K562 (cell line): ENCODE results near the gene YPEL3. TPM values are rescaled to one million over a fixed set of nuclear protein-coding genes. Genes with fewer than 3 reads are reported as not detected.
A peak's percentile ranks its signal among the peaks of the same experiment; 100 is the strongest.

Experiments used
- ARID2 ChIP-seq: fragments of 450-650 bp; IDR thresholded peaks from 2 replicates; pipeline ENCODE4 v1.6.1; 2017; ENCODE audit warnings: antibody characterized with exemption, mild to moderate bottlenecking
- ATF1 ChIP-seq, 2 experiments: fragments of 450-650 bp in 1 of 2; IDR thresholded peaks; 2 replicates each; pipeline ENCODE4 v1.6.1; 2016; ENCODE audit warnings: missing compliant biosample characterization in 1 of 2, missing genetic modification characterization in 1 of 2
- BRCA1 ChIP-seq, 2 experiments: fragments of 450-650 bp in 1 of 2; sonication (generic) in 1 of 2; formaldehyde crosslinking in 1 of 2; IDR thresholded peaks; 2 replicates each; pipeline versions ENCODE4 v1.5.0 to v1.6.1; 2017 to 2020; ENCODE audit warnings: mild to moderate bottlenecking in 1 of 2, missing genetic modification reagents in 1 of 2
- CCAR2 ChIP-seq: fragments of 200-400 bp; formaldehyde crosslinking; IDR thresholded peaks from 2 replicates; pipeline ENCODE4 v1.6.1; 2017; ENCODE audit warnings: mild to moderate bottlenecking, low read depth, low read length
- ETV6 ChIP-seq, 3 experiments: fragments of 150-350 bp in 1 of 3; sonication (generic) in 1 of 3; formaldehyde crosslinking in 1 of 3; IDR thresholded peaks; 2 replicates each; pipeline versions ENCODE4 v1.6.1 to v1.8.0; 2014 to 2022; ENCODE audit warnings: borderline replicate concordance in 2 of 3, low read depth in 2 of 3, antibody characterized with exemption in 1 of 3, low read length in 1 of 3, mild to moderate bottlenecking in 1 of 3, missing genetic modification reagents in 1 of 3
- MBD2 ChIP-seq: sonication (generic); IDR thresholded peaks from 2 replicates; pipeline ENCODE4 v1.6.1; 2016; ENCODE audit warnings: low read depth, borderline replicate concordance
- MED1 ChIP-seq: sonication (generic); formaldehyde crosslinking; IDR thresholded peaks from 2 replicates; pipeline ENCODE4 v1.8.1; 2023; ENCODE audit warnings: missing genetic modification reagents, borderline replicate concordance
- NRF1 ChIP-seq, 2 experiments: fragments of 450-650 bp; IDR thresholded peaks in 1 of 2; conservative IDR thresholded peaks in 1 of 2; 2 replicates each; pipeline ENCODE4 v1.6.1; 2014; ENCODE audit warnings: mild to moderate bottlenecking in 2 of 2
- POLR2AphosphoS2 ChIP-seq: IDR thresholded peaks from 2 replicates; pipeline ENCODE4 v1.6.1; 2012; ENCODE audit warnings: low read length, improper control_type of control experiment
- RBM39 ChIP-seq: fragments of 200-400 bp; formaldehyde crosslinking; optimal IDR thresholded peaks from 2 replicates; pipeline ENCODE3; 2018; ENCODE audit warnings: low read depth, low read length
- TBP ChIP-seq: optimal IDR thresholded peaks from 2 replicates; pipeline ENCODE3; 2011; ENCODE audit warnings: low read depth, low read length, improper control_type of control experiment
- ZC3H4 ChIP-seq: sonication (generic); formaldehyde crosslinking; IDR thresholded peaks from 2 replicates; pipeline ENCODE4 v1.9.0; 2021; ENCODE audit warnings: missing genetic modification reagents, borderline replicate concordance
- ZEB2 ChIP-seq: fragments of 450-650 bp; IDR thresholded peaks from 2 replicates; pipeline ENCODE4 v1.6.1; 2016
- ZNF507 ChIP-seq: conservative IDR thresholded peaks from 2 replicates; pipeline ENCODE4 v1.6.1; 2017; ENCODE audit warnings: missing genetic modification characterization, missing compliant biosample characterization
- ZNF589 ChIP-seq: fragments of 200-800 bp; sonication (Bioruptor generic); IDR thresholded peaks from 2 replicates; pipeline ENCODE4 v1.6.1; 2016; ENCODE audit warnings: low read depth, missing genetic modification characterization, missing compliant biosample characterization
- polyA plus RNA-seq, 8 experiments: library from polyadenylated mRNA; depleted of rRNA in 4 of 8; stranded (reverse) in 5 of 8; unstranded in 3 of 8; fragments of >200 nt; fragmentation: Nextera tagmentation in 2 of 8; fragmentation: Illumina TruSeq in 1 of 8; extraction: Ambion mirVana in 2 of 8; extraction: Trizol in 1 of 8; gene quantifications; 2 replicates each; pipeline versions ENCODE4 v1.2.1 to v1.2.3, GENCODE V29; 2011 to 2014; ENCODE audit warnings: inconsistent platforms in 1 of 8, missing spikeins in 1 of 8
- total RNA-seq, 7 experiments: library from RNA; depleted of rRNA in 6 of 7; stranded (reverse); fragments of >200 nt in 6 of 7; fragmentation: Illumina TruSeq in 2 of 7; extraction: Trizol in 2 of 7; gene quantifications; 2 replicates each; pipeline versions ENCODE4 v1.2.1 to v1.2.3, GENCODE V29; 2011 to 2021; ENCODE audit warnings: low replicate concordance in 1 of 7
- TF ChIP-seq, protein P1 (sequence below): fragments of 250-450 bp; sonication (Bioruptor Pico); IDR thresholded peaks from 2 replicates; pipeline ENCODE4 v1.8.0; 2022; ENCODE audit warnings: moderate library complexity, mild to moderate bottlenecking, inconsistent platforms
- TF ChIP-seq, protein P2 (sequence below), 2 experiments: fragments of 450-650 bp in 1 of 2; sonication (generic) in 1 of 2; formaldehyde crosslinking in 1 of 2; IDR thresholded peaks; 2 replicates each; pipeline versions ENCODE4 v1.7.1 to v1.9.0; 2016 to 2022; ENCODE audit warnings: inconsistent platforms in 1 of 2, mild to moderate bottlenecking in 1 of 2, missing genetic modification reagents in 1 of 2

The YPEL3 gene
- total and polyA plus RNA-seq, 9 of the 15 experiments (the other 6 are each of a cell fraction or from before 2014, with no cell fraction given), result 0.41 to 15.0 (median 2.9) TPM

- TF ChIP-seq MED1 (CRISPR knock-in tag) (0 out of 2 replicates have a peak, but pooled peaks have one; percentile 73), ZNF589 (CRISPR knock-in tag) (0 out of 2 replicates have a peak, but pooled peaks have one; percentile 36), BRCA1 (IDR thresholded peaks at IDR 0.05) (no peak), BRCA1 (CRISPR knock-in tag; IDR thresholded peaks at IDR 0.05) (no peak), ZEB2 (no peak), ETV6 (IDR thresholded peaks at IDR 0.05; ENCODE audit: borderline replicate concordance in 1 of 2, low read depth in 2 of 2, low read length in 1 of 2) (peak in 1 of 2 experiments; percentile 89; a peak in 2 of 4 replicates), ETV6 (CRISPR knock-in tag; IDR thresholded peaks at IDR 0.05; ENCODE audit: borderline replicate concordance) (no peak), CCAR2 (no peak), TBP (peak; percentile 86), POLR2AphosphoS2 (peak; percentile 95), ZNF507 (tag) (no peak), MBD2 (peak; percentile 86; the same call in 1 of the 2 replicates), ARID2 (no peak), ZC3H4 (CRISPR knock-in tag) (0 out of 2 replicates have a peak, but pooled peaks have one; percentile 90), ATF1 (CRISPR knock-in tag; IDR thresholded peaks at IDR 0.05) (peak; percentile 28; the same call in 1 of the 2 replicates), ATF1 (tag; IDR thresholded peaks at IDR 0.05) (peak; percentile 91), NRF1 (conservative IDR thresholded peaks at IDR 0.05 in 1 of 2, IDR thresholded peaks at IDR 0.05 in 1 of 2) (peak; percentile 36 to 38; a peak in 2 of 4 replicates), RBM39 (no peak)
- TF ChIP-seq, protein P1, sequence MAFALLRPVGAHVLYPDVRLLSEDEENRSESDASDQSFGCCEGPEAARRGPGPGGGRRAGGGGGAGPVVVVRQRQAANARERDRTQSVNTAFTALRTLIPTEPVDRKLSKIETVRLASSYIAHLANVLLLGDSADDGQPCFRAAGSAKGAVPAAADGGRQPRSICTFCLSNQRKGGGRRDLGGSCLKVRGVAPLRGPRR (CRISPR knock-in tag), result no peak
- TF ChIP-seq, protein P2, sequence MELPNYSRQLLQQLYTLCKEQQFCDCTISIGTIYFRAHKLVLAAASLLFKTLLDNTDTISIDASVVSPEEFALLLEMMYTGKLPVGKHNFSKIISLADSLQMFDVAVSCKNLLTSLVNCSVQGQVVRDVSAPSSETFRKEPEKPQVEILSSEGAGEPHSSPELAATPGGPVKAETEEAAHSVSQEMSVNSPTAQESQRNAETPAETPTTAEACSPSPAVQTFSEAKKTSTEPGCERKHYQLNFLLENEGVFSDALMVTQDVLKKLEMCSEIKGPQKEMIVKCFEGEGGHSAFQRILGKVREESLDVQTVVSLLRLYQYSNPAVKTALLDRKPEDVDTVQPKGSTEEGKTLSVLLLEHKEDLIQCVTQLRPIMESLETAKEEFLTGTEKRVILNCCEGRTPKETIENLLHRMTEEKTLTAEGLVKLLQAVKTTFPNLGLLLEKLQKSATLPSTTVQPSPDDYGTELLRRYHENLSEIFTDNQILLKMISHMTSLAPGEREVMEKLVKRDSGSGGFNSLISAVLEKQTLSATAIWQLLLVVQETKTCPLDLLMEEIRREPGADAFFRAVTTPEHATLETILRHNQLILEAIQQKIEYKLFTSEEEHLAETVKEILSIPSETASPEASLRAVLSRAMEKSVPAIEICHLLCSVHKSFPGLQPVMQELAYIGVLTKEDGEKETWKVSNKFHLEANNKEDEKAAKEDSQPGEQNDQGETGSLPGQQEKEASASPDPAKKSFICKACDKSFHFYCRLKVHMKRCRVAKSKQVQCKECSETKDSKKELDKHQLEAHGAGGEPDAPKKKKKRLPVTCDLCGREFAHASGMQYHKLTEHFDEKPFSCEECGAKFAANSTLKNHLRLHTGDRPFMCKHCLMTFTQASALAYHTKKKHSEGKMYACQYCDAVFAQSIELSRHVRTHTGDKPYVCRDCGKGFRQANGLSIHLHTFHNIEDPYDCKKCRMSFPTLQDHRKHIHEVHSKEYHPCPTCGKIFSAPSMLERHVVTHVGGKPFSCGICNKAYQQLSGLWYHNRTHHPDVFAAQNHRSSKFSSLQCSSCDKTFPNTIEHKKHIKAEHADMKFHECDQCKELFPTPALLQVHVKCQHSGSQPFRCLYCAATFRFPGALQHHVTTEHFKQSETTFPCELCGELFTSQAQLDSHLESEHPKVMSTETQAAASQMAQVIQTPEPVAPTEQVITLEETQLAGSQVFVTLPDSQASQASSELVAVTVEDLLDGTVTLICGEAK (IDR thresholded peaks at IDR 0.05), result peak; percentile 97
- TF ChIP-seq, protein P2 (CRISPR knock-in tag; IDR thresholded peaks at IDR 0.05), result no peak
These were observed 20.3 kb downstream of the YPEL3 start, which contains the start of gene PPP4C (continued) for GRCh38 chr16:30075503-30076275.
